NCI-H1105 treated with DMSO at 0.1 percent for 48 hours (cell line): ENCODE results near the gene PTPRG.
"Not testable (repeated sequence)": the region's sequence is repeated elsewhere in the genome, so short reads cannot be mapped to it uniquely, and the experiment has no call there.

Experiments
- DNase-seq: peaks from one replicate; lab custom pipeline; 2025; lab: John Stamatoyannopoulos, UW

Gene PTPRG

GRCh38 chr3:61802772-61803171 is 241.4 kb downstream of the PTPRG start:
- peak; percentile 37 for DNase-seq

- no peak for DNase-seq
Observed at GRCh38 chr3:61803983-61804382, 242.6 kb downstream of the PTPRG start.

GRCh38 chr3:61804782-61805181 is 243.4 kb downstream of the PTPRG start:
- DNase-seq = no peak

GRCh38 chr3:61805510-61806080 is 244.2 kb downstream of the PTPRG start:
- no peak for DNase-seq

- no peak for DNase-seq
Observed at GRCh38 chr3:61806810-61807209, 245.4 kb downstream of the PTPRG start.

GRCh38 chr3:61807865-61808276 is 246.5 kb downstream of the PTPRG start:
- no peak for DNase-seq

GRCh38 chr3:61808526-61808925 is 247.2 kb downstream of the PTPRG start:
- DNase-seq = no peak

- DNase-seq = no peak
Observed at GRCh38 chr3:61808999-61809398, 247.6 kb downstream of the PTPRG start.

GRCh38 chr3:61809879-61810278 is 248.5 kb downstream of the PTPRG start:
- peak; percentile 25 for DNase-seq

- DNase-seq = no peak
Observed at GRCh38 chr3:61810953-61811497, 249.7 kb downstream of the PTPRG start.

GRCh38 chr3:61811652-61812051 is 250.3 kb downstream of the PTPRG start:
- DNase-seq = no peak

GRCh38 chr3:61812085-61812484 is 250.7 kb downstream of the PTPRG start:
- DNase-seq = no peak

GRCh38 chr3:61812517-61812916 is 251.1 kb downstream of the PTPRG start:
- DNase-seq = no peak

- no peak for DNase-seq
Observed at GRCh38 chr3:61813636-61814035, 252.3 kb downstream of the PTPRG start.

GRCh38 chr3:61814674-61815073 is 253.3 kb downstream of the PTPRG start:
- no peak for DNase-seq

- not testable (repeated sequence) for DNase-seq
Observed at GRCh38 chr3:61816304-61816703, 254.9 kb downstream of the PTPRG start.

- no peak for DNase-seq
Observed at GRCh38 chr3:61819861-61820260, 258.5 kb downstream of the PTPRG start.

- no peak for DNase-seq
Observed at GRCh38 chr3:61820306-61820992, 259.1 kb downstream of the PTPRG start.

GRCh38 chr3:61821823-61822251 is 260.5 kb downstream of the PTPRG start:
- no peak for DNase-seq

GRCh38 chr3:61822588-61822987 is 261.2 kb downstream of the PTPRG start:
- DNase-seq = no peak

- no peak for DNase-seq
Observed at GRCh38 chr3:61824553-61825135, 263.3 kb downstream of the PTPRG start.

- DNase-seq = no peak
Observed at GRCh38 chr3:61826161-61826560, 264.8 kb downstream of the PTPRG start.

- DNase-seq = no peak
Observed at GRCh38 chr3:61828184-61828874, 267.0 kb downstream of the PTPRG start.
